HG03442 (cell line): ENCODE results near the gene CELF2.

Experiments used
- ATAC-seq: cut with Tn5 transposase; IDR thresholded peaks from one replicate; pipeline ENCODE4 v1.9.1; 2021; ENCODE audit warnings: mild to moderate bottlenecking, moderate library complexity; ENCODE audit not compliant: unreplicated experiment

CELF2 gene

GRCh38 chr10:11057018-11057417 is 39.3 kb downstream of the CELF2 start:
- no peak for ATAC-seq

DNA sequence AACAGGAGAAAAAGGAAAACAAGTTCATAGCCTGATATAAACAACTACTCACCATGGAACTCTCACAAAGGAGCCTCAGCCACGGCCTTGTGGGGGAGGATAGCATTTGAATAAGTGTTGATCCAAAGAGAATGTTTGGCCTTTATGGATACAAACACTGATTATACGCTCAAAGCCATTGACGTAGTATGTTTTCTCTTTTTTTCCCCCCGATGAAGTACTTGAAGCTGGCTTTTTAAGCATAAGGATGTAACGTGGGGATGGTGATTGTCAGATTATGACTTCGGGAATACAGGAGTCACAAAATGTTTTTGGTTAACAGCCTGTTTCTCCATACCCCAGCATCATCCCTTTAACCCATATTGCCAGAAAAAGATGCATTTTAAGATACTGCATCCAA is 39.8 kb downstream of the CELF2 start:
- ATAC-seq, result no peak

- no peak for ATAC-seq
Measured at GRCh38 chr10:11057994-11058393, 40.3 kb downstream of the CELF2 start.

DNA sequence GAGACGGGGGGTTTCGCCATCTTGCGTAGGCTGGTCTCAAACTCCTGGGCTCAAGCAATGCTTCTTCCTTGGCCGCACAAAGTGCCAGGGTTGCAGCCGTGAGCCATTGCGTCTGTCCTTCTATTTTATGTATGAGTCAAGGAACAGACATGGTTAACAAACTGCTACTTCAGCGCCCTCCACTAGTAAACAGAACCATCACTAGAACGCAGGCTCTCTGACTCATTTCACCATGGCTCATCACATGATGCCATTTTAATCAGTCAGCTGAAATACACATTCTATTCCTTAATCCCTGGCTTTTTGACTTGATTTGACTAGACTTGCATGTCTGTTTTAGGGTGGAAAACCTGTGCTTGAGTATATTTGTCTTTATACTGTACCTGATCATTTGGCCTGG is 41.3 kb downstream of the CELF2 start:
- ATAC-seq, result no peak

DNA sequence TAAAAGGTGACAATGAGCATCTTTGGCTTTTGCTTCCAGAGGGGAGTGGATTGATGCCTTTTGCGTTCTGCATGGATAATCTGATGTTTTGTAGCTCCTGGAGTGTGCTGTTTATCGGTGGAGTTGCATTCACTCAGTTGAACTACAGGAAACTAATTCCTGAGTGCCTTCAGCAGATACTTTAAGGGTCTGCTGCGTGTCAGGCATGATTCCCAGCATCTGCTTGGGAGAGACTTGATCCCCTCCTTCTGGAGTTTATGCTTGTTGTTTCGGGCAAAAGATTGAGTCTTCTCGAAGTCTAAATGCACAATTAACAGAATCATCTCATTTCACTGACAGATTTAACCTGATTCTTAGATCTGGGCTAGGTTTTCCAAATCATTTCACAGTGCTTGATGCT is 46.2 kb downstream of the CELF2 start:
- no peak for ATAC-seq

- ATAC-seq, result no peak
Measured at GRCh38 chr10:11064832-11065231, 47.2 kb downstream of the CELF2 start.

DNA sequence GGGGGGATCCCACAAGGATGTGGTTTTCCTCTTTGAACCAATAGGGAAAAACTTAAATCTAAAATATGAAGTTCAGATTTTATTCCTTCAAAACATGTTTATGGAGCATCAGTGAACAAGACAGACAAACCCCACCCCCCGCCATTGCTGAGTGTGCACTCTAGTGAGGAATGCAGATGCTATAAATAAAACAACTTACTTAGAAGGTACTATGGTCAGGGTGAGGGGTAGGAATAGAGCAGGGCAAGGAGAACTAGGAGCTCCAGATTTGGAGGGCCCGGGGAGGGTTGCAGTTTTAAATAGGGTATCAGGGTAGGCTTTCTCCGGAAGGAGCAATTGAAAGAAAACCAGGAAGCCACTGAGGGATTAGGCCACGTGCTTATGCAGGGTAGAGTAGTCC is 47.9 kb downstream of the CELF2 start:
- ATAC-seq, result no peak

GRCh38 chr10:11066520-11066919 is 48.8 kb downstream of the CELF2 start:
- no peak for ATAC-seq

GRCh38 chr10:11068861-11069633 is 51.4 kb downstream of the CELF2 start:
- ATAC-seq, result no peak

- no peak for ATAC-seq
Measured at GRCh38 chr10:11073410-11073809, 55.7 kb downstream of the CELF2 start.

DNA sequence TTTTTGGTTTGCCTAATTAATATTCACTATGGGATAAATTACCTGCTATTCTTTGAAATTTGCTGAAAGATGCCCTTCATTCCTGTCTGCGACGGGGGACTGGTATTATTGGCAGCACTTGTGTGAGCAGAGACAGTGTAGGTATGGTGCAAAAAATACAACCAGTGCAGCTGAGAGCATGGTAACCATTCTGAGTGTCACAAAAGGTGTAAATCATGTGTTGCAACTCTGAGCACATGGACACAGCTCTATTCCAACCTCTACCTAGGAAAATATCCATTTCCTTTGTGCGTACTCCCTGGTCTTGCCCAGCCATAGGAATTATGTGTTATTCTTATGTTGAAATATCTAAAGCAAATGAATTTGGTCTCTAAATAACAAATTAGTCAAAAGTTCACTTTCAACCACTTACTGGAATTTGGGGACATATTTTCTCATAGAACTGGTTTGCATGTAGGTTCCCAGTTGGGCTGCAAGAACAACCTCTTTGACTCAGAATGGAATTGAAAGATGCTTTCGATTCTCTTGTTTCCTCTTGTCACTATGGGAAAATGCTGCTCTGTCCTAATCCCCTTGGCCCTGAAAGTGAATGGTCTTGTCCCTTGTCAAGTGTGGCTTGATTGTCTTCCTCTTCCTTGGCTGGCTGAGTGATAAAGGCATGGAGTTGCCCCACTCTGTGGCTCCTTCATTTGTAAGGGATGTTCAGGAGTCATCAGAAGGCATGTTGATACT is 57.0 kb downstream of the CELF2 start:
- peak; percentile 94 for ATAC-seq

DNA sequence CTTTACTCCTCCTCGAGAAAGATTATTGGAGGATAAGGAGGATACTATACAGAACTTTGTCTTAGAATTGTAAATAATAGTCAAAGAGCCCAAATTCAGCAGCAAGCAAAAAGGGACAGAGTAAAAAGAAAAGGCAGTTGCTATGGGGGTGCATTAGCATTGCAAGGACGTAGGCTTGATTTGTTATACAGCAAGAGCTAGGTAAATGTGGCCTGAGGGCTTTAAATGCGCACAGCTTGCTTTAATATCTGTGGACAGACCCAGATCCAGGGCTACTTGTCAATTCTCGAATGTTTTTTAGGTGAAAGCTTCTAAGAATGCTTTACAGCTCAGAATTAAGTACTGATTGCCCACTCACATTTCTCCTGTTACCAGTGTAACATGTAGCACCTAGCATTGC is 58.5 kb downstream of the CELF2 start:
- ATAC-seq, result no peak

GRCh38 chr10:11080564-11080984 is 62.9 kb downstream of the CELF2 start:
- ATAC-seq, result peak; percentile 63

GRCh38 chr10:11081408-11081807 is 63.7 kb downstream of the CELF2 start:
- no peak for ATAC-seq

DNA sequence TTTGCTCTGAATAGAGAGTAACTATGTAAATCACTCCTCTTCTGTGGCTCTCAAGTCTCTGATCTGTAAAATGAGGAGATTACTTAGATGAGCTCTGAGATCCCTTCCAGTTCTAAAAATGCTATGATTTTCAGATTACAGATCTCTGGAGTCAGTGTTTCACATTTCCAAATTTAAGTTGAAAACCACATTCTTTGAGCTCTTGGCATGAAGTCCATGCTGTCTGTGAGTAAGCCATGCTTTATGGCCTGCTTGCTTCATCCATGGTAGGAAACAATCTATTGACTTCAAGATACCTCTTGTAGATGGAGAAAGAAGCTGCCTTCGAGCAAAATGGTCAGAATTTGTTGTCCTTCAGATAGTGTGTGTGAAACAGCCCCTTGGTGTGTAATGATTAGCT is 64.9 kb downstream of the CELF2 start:
- no peak for ATAC-seq

- no peak for ATAC-seq
Measured at GRCh38 chr10:11083051-11083450, 65.4 kb downstream of the CELF2 start.

- ATAC-seq, result no peak
Measured at GRCh38 chr10:11085545-11085944, 67.9 kb downstream of the CELF2 start.

DNA sequence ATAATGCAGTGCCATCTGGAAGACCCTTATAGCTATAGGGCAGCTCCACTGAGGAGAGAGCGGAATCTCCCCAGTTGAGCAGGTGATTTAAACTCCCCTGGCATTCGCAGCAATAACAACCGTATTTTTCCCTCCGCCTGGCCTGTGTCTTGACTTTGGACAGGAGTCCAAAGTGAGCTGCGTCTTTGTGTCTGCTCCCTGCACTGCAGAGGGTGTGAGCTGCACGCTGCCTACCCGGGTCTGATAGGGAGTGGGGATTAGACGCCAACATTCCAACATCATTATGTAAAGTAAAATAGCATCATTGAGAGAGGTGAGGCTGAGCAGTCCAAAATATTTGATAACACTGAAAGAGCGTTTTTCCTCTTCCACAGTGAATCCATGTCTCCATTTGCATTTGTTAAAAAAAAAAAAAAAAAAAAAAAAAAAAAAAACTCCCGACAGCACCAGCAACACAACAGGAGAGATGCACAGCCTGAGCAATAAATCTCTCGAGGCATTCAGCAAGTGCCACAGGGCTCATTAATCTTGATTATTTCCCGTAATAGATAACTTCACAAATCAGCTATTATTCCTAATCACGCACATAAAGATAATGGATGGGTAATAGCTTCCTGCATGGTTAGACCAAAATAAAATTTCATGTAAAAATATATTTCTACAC is 68.6 kb downstream of the CELF2 start:
- no peak for ATAC-seq

GRCh38 chr10:11087372-11087771 is 69.7 kb downstream of the CELF2 start:
- ATAC-seq, result no peak

DNA sequence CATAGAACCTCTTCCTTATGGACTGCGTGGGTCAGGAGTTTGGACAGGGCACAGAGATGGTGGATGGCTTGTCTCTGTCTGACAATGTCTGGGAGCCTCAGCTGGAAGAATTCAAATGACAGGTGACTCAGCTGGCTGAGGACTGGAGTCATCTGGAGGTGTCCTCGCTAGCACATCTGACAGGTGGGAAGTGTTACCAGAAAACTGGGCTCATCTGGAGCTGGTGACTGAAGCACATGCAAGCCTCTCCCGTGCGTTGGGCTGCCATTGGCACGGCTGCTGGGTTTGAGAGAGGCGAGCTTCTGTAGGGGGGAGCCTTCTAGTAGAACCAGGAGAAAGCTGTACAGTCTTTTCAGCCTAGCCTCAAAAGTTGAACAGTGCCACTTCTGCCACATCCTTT is 71.0 kb downstream of the CELF2 start:
- ATAC-seq, result no peak

DNA sequence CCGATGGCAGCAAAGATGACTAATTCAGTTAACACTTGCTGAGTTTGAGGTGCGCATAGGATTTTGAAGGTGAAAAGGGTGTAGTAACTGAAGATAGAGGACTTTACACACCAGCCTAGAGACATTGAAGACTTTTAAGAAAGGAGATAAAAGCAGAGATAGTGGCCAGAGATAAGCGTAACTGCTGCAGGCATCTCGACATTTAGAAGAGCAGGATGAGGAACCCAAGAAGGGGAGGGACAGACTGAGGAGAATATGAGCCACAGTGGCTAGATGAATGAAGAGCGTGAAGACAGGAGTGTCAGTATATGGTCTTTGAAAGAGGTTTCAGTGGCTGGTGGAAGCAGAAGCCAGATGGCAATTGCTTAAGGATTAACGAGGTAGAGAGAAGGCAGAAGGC is 71.6 kb downstream of the CELF2 start:
- ATAC-seq, result no peak

- ATAC-seq, result no peak
Measured at GRCh38 chr10:11091517-11092102, 73.9 kb downstream of the CELF2 start.
